Measurements from ENCODE around the gene TMEM51. TPM values are rescaled to one million over a fixed set of nuclear protein-coding genes. Genes with fewer than 3 reads are reported as not detected.

Gene TMEM51
- total and polyA plus RNA-seq, 7 experiments from 2014 or later: 0.16 to 0.79 (median 0.56) TPM; not detected in 3

- no peaks in the 10 kb centered on the region for H3K27me3 ChIP-seq (ENCODE audit: control insufficient read depth in 2 of 2, insufficient read depth in 2 of 2, low read length in 2 of 2)
- no peak overlapping the region for H3K4me3 Mint-ChIP-seq
- ChIA-PET CTCF (interaction anchor here (0.6 kb wide), 1 partner anchor 157 kb away, joined by 5 read pairs; no protein-coding TSS in a partner anchor), POLR2A (no interaction called here)
- H3K4me1 Mint-ChIP-seq: no peaks in the 10 kb centered on the region
- no peaks in the 10 kb centered on the region for H3K4me1 ChIP-seq (ENCODE audit: control insufficient read depth in 2 of 2, insufficient read depth in 2 of 2, low read length in 2 of 2)
- H3K27me3 Mint-ChIP-seq: peaks cover 49 to 76% (median 64%) of the 10 kb centered on the region in 5 donors
- peaks cover 0 to 7% (median 5%) of the 10 kb centered on the region in 11 donors for H3K9me3 Mint-ChIP-seq
- ATAC-seq (no peak), DNase-seq (no peak)
- no peak overlapping the region for H3K27ac ChIP-seq (ENCODE audit: low read depth, low read length)
- H3K4me3 ChIP-seq (ENCODE audit: low read length): no peak overlapping the region
- no peaks in the 10 kb centered on the region for H3K36me3 ChIP-seq (ENCODE audit: control insufficient read depth in 2 of 3, insufficient read depth in 3 of 3, low read length in 3 of 3)
- H3K9me3 ChIP-seq (ENCODE audit: control insufficient read depth in 2 of 3, low read length in 3 of 3): no peaks in the 10 kb centered on the region
- intact Hi-C loops (cut with micrococcal nuclease): no loop called here
- no peak overlapping the region for H3K27ac Mint-ChIP-seq
- H3K36me3 Mint-ChIP-seq: peaks cover 0 to 5% (median 0%) of the 10 kb centered on the region in 5 donors
Measured at GRCh38 chr1:15145327-15145726, 8.2 kb upstream of the TMEM51 start.

- no peak for DNase-seq
- intact Hi-C loops (cut with micrococcal nuclease): no loop called here
- Histone ChIP-seq H3K36me3 (ENCODE audit: control insufficient read depth in 2 of 3, insufficient read depth in 3 of 3, low read length in 3 of 3) (no peaks in the 10 kb centered on the region), H3K27ac (ENCODE audit: low read depth, low read length) (no peak overlapping the region), H3K4me3 (ENCODE audit: low read length) (no peak overlapping the region), H3K9me3 (ENCODE audit: control insufficient read depth in 2 of 3, low read length in 3 of 3) (no peaks in the 10 kb centered on the region), H3K27me3 (ENCODE audit: control insufficient read depth in 2 of 2, insufficient read depth in 2 of 2, low read length in 2 of 2) (no peaks in the 10 kb centered on the region), H3K4me1 (ENCODE audit: control insufficient read depth in 2 of 2, insufficient read depth in 2 of 2, low read length in 2 of 2) (no peaks in the 10 kb centered on the region)
- peaks cover 0 to 10% (median 4%) of the 10 kb centered on the region in 11 donors for H3K9me3 Mint-ChIP-seq
- no peak overlapping the region for H3K27ac Mint-ChIP-seq
- CTCF ChIA-PET: no interaction called here
- POLR2A ChIA-PET: no interaction called here
- peaks cover 0 to 5% (median 0%) of the 10 kb centered on the region in 5 donors for H3K36me3 Mint-ChIP-seq
- no peak for ATAC-seq
- no peak overlapping the region for H3K4me3 Mint-ChIP-seq
- H3K27me3 Mint-ChIP-seq: peaks cover 51 to 80% (median 64%) of the 10 kb centered on the region in 5 donors
- no peaks in the 10 kb centered on the region for H3K4me1 Mint-ChIP-seq
Measured at GRCh38 chr1:15146142-15146680, 7.3 kb upstream of the TMEM51 start.

GRCh38 chr1:15146971-15147376, 6.6 kb upstream of the TMEM51 start:
- Mint-ChIP-seq H3K27ac (no peak overlapping the region), H3K4me1 (peaks cover 0 to 4% (median 0%) of the 10 kb centered on the region in 7 donors), H3K4me3 (no peak overlapping the region), H3K9me3 (peaks cover 0 to 10% (median 4%) of the 10 kb centered on the region in 11 donors), H3K36me3 (peaks cover 0 to 5% (median 0%) of the 10 kb centered on the region in 5 donors), H3K27me3 (peaks cover 58 to 81% (median 70%) of the 10 kb centered on the region in 5 donors)
- no peak for DNase-seq
- ChIA-PET CTCF (no interaction called here), POLR2A (no interaction called here)
- no peaks in the 10 kb centered on the region for H3K4me1 ChIP-seq (ENCODE audit: control insufficient read depth in 2 of 2, insufficient read depth in 2 of 2, low read length in 2 of 2)
- H3K9me3 ChIP-seq (ENCODE audit: control insufficient read depth in 2 of 3, low read length in 3 of 3): no peaks in the 10 kb centered on the region
- intact Hi-C loops (cut with micrococcal nuclease): no loop called here
- no peak overlapping the region for H3K4me3 ChIP-seq (ENCODE audit: low read length)
- peaks cover 0 to 3% of the 10 kb centered on the region in 2 donors for H3K27me3 ChIP-seq (ENCODE audit: control insufficient read depth in 2 of 2, insufficient read depth in 2 of 2, low read length in 2 of 2)
- no peak overlapping the region for H3K27ac ChIP-seq (ENCODE audit: low read depth, low read length)
- H3K36me3 ChIP-seq (ENCODE audit: control insufficient read depth in 2 of 3, insufficient read depth in 3 of 3, low read length in 3 of 3): no peaks in the 10 kb centered on the region
- peak; percentile 60 for ATAC-seq

GRCh38 chr1:15148004-15148403, 5.5 kb upstream of the TMEM51 start:
- CTCF ChIA-PET: interaction anchor here (0.6 kb wide), 1 partner anchor 18 kb away, joined by 3 read pairs; no protein-coding TSS in a partner anchor
- H3K27ac Mint-ChIP-seq: no peak overlapping the region
- H3K4me3 Mint-ChIP-seq: no peak overlapping the region
- DNase-seq: no peak
- ATAC-seq: no peak
- no peaks in the 10 kb centered on the region for H3K36me3 ChIP-seq (ENCODE audit: control insufficient read depth in 2 of 3, insufficient read depth in 3 of 3, low read length in 3 of 3)
- peaks cover 58 to 79% (median 66%) of the 10 kb centered on the region in 5 donors for H3K27me3 Mint-ChIP-seq
- H3K9me3 Mint-ChIP-seq: peaks cover 0 to 9% (median 2%) of the 10 kb centered on the region in 11 donors
- H3K9me3 ChIP-seq (ENCODE audit: control insufficient read depth in 2 of 3, low read length in 3 of 3): no peaks in the 10 kb centered on the region
- H3K27me3 ChIP-seq (ENCODE audit: control insufficient read depth in 2 of 2, insufficient read depth in 2 of 2, low read length in 2 of 2): peaks cover 0 to 5% of the 10 kb centered on the region in 2 donors
- H3K4me1 Mint-ChIP-seq: peaks cover 0 to 10% (median 2%) of the 10 kb centered on the region in 7 donors
- POLR2A ChIA-PET: no interaction called here
- no peak overlapping the region for H3K4me3 ChIP-seq (ENCODE audit: low read length)
- no peak overlapping the region for H3K27ac ChIP-seq (ENCODE audit: low read depth, low read length)
- H3K36me3 Mint-ChIP-seq: peaks cover 0 to 5% (median 0%) of the 10 kb centered on the region in 5 donors
- intact Hi-C loops (cut with micrococcal nuclease): no loop called here
- H3K4me1 ChIP-seq (ENCODE audit: control insufficient read depth in 2 of 2, insufficient read depth in 2 of 2, low read length in 2 of 2): no peaks in the 10 kb centered on the region

GRCh38 chr1:15148475-15148874, 5.1 kb upstream of the TMEM51 start:
- DNase-seq: no peak
- H3K4me3 Mint-ChIP-seq: no peak overlapping the region
- no peak overlapping the region for H3K27ac Mint-ChIP-seq
- Histone ChIP-seq H3K36me3 (ENCODE audit: control insufficient read depth in 2 of 3, insufficient read depth in 3 of 3, low read length in 3 of 3) (no peaks in the 10 kb centered on the region), H3K9me3 (ENCODE audit: control insufficient read depth in 2 of 3, low read length in 3 of 3) (no peaks in the 10 kb centered on the region), H3K4me1 (ENCODE audit: control insufficient read depth in 2 of 2, insufficient read depth in 2 of 2, low read length in 2 of 2) (no peaks in the 10 kb centered on the region), H3K27ac (ENCODE audit: low read depth, low read length) (no peak overlapping the region), H3K27me3 (ENCODE audit: control insufficient read depth in 2 of 2, insufficient read depth in 2 of 2, low read length in 2 of 2) (peaks cover 0 to 5% of the 10 kb centered on the region in 2 donors), H3K4me3 (ENCODE audit: low read length) (no peak overlapping the region)
- H3K27me3 Mint-ChIP-seq: peaks cover 54 to 78% (median 62%) of the 10 kb centered on the region in 5 donors
- intact Hi-C loops (cut with micrococcal nuclease): no loop called here
- POLR2A ChIA-PET: no interaction called here
- CTCF ChIA-PET: no interaction called here
- H3K9me3 Mint-ChIP-seq: peaks cover 0 to 6% (median 0%) of the 10 kb centered on the region in 11 donors
- H3K36me3 Mint-ChIP-seq: peaks cover 0 to 5% (median 0%) of the 10 kb centered on the region in 5 donors
- ATAC-seq: no peak
- peaks cover 0 to 10% (median 2%) of the 10 kb centered on the region in 7 donors for H3K4me1 Mint-ChIP-seq

GRCh38 chr1:15148941-15149340, 4.6 kb upstream of the TMEM51 start:
- peaks cover 54 to 76% (median 62%) of the 10 kb centered on the region in 5 donors for H3K27me3 Mint-ChIP-seq
- no peak overlapping the region for H3K4me3 ChIP-seq (ENCODE audit: low read length)
- peaks cover 0 to 5% (median 0%) of the 10 kb centered on the region in 5 donors for H3K36me3 Mint-ChIP-seq
- DNase-seq: no peak
- H3K4me3 Mint-ChIP-seq: no peak overlapping the region
- H3K27ac ChIP-seq (ENCODE audit: low read depth, low read length): no peak overlapping the region
- intact Hi-C loops (cut with micrococcal nuclease): no loop called here
- no peaks in the 10 kb centered on the region for H3K36me3 ChIP-seq (ENCODE audit: control insufficient read depth in 2 of 3, insufficient read depth in 3 of 3, low read length in 3 of 3)
- H3K27me3 ChIP-seq (ENCODE audit: control insufficient read depth in 2 of 2, insufficient read depth in 2 of 2, low read length in 2 of 2): peaks cover 0 to 5% of the 10 kb centered on the region in 2 donors
- H3K27ac Mint-ChIP-seq: no peak overlapping the region
- ChIA-PET CTCF (no interaction called here), POLR2A (no interaction called here)
- ATAC-seq: no peak
- H3K4me1 ChIP-seq (ENCODE audit: control insufficient read depth in 2 of 2, insufficient read depth in 2 of 2, low read length in 2 of 2): peaks cover 0 to under 1% of the 10 kb centered on the region in 2 donors
- peaks cover 0 to 6% (median 0%) of the 10 kb centered on the region in 11 donors for H3K9me3 Mint-ChIP-seq
- H3K9me3 ChIP-seq (ENCODE audit: control insufficient read depth in 2 of 3, low read length in 3 of 3): no peaks in the 10 kb centered on the region
- H3K4me1 Mint-ChIP-seq: peaks cover 0 to 10% (median 2%) of the 10 kb centered on the region in 7 donors

- Mint-ChIP-seq H3K4me1 (peaks cover 0 to 19% (median 11%) of the 10 kb centered on the region in 7 donors), H3K9me3 (peaks cover 0 to 6% (median 0%) of the 10 kb centered on the region in 11 donors), H3K27me3 (peaks cover 55 to 78% (median 62%) of the 10 kb centered on the region in 5 donors), H3K36me3 (peaks cover 0 to 5% (median 0%) of the 10 kb centered on the region in 5 donors), H3K27ac (no peak overlapping the region), H3K4me3 (no peak overlapping the region)
- no peaks in the 10 kb centered on the region for H3K9me3 ChIP-seq (ENCODE audit: control insufficient read depth in 2 of 3, low read length in 3 of 3)
- peaks cover 0 to 5% of the 10 kb centered on the region in 2 donors for H3K27me3 ChIP-seq (ENCODE audit: control insufficient read depth in 2 of 2, insufficient read depth in 2 of 2, low read length in 2 of 2)
- ChIA-PET POLR2A (no interaction called here), CTCF (no interaction called here)
- DNase-seq (no peak), ATAC-seq (no peak)
- H3K4me1 ChIP-seq (ENCODE audit: control insufficient read depth in 2 of 2, insufficient read depth in 2 of 2, low read length in 2 of 2): peaks cover 0 to 4% of the 10 kb centered on the region in 2 donors
- H3K4me3 ChIP-seq (ENCODE audit: low read length): no peak overlapping the region
- intact Hi-C loops (cut with micrococcal nuclease): no loop called here
- H3K27ac ChIP-seq (ENCODE audit: low read depth, low read length): no peak overlapping the region
- no peaks in the 10 kb centered on the region for H3K36me3 ChIP-seq (ENCODE audit: control insufficient read depth in 2 of 3, insufficient read depth in 3 of 3, low read length in 3 of 3)
Measured at GRCh38 chr1:15150376-15150775, 3.2 kb upstream of the TMEM51 start.
